Measurements from ENCODE around the gene EHD4.

EHD4 gene

GRCh38 chr15:41855261-41855961 lies 116.9 kb downstream of the EHD4 start:
- no peak for DNase-seq (ENCODE audit: low read depth)
- no peak overlapping the region for H3K4me3 ChIP-seq (ENCODE audit: low read depth, low read length)

- DNase-seq (ENCODE audit: low read depth): no peak
- H3K4me3 ChIP-seq (ENCODE audit: low read depth, low read length): no peak overlapping the region
Observed at GRCh38 chr15:41854443-41854842, 117.9 kb downstream of the EHD4 start.

- no peak overlapping the region for H3K4me3 ChIP-seq (ENCODE audit: low read depth, low read length)
- no peak for DNase-seq (ENCODE audit: low read depth)
Observed at GRCh38 chr15:41853831-41854230, 118.5 kb downstream of the EHD4 start.

GRCh38 chr15:41852736-41853590 lies 119.4 kb downstream of the EHD4 start:
- no peak overlapping the region for H3K4me3 ChIP-seq (ENCODE audit: low read depth, low read length)

GRCh38 chr15:41851755-41852370 lies 120.5 kb downstream of the EHD4 start:
- no peak for DNase-seq (ENCODE audit: low read depth)
- H3K4me3 ChIP-seq (ENCODE audit: low read depth, low read length): no peak overlapping the region

More at GRCh38 chr15:41852736-41853590, 119.4 kb downstream of the EHD4 start:
- DNase-seq (ENCODE audit: low read depth): no peak

- H3K4me3 ChIP-seq (ENCODE audit: low read depth, low read length): no peak overlapping the region
- DNase-seq (ENCODE audit: low read depth): no peak
Observed at GRCh38 chr15:41851167-41851523, 121.2 kb downstream of the EHD4 start.

GRCh38 chr15:41850482-41851166 lies 121.7 kb downstream of the EHD4 start:
- no peak overlapping the region for H3K4me3 ChIP-seq (ENCODE audit: low read depth, low read length)
- no peak for DNase-seq (ENCODE audit: low read depth)

- no peak for DNase-seq (ENCODE audit: low read depth)
- no peak overlapping the region for H3K4me3 ChIP-seq (ENCODE audit: low read depth, low read length)
Observed at GRCh38 chr15:41849861-41850260, 122.5 kb downstream of the EHD4 start.

- DNase-seq (ENCODE audit: low read depth): no peak
Observed at GRCh38 chr15:41849204-41849603, 123.2 kb downstream of the EHD4 start.

GRCh38 chr15:41848631-41849030 lies 123.7 kb downstream of the EHD4 start:
- DNase-seq (ENCODE audit: low read depth): no peak
- H3K4me3 ChIP-seq (ENCODE audit: low read depth, low read length): no peak overlapping the region

More at GRCh38 chr15:41849204-41849603, 123.2 kb downstream of the EHD4 start:
- no peak overlapping the region for H3K4me3 ChIP-seq (ENCODE audit: low read depth, low read length)

- no peak for DNase-seq (ENCODE audit: low read depth)
- no peak overlapping the region for H3K4me3 ChIP-seq (ENCODE audit: low read depth, low read length)
Observed at GRCh38 chr15:41847981-41848380, 124.4 kb downstream of the EHD4 start.

GRCh38 chr15:41847206-41847605 lies 125.2 kb downstream of the EHD4 start:
- H3K4me3 ChIP-seq (ENCODE audit: low read depth, low read length): no peak overlapping the region
- DNase-seq (ENCODE audit: low read depth): no peak

All from skeletal muscle cell (primary cell).